ENCODE data around the gene STOML2. TPM values are rescaled to one million over a fixed set of nuclear protein-coding genes. Genes with fewer than 3 reads are reported as not detected.

Gene STOML2
- total and polyA plus RNA-seq, 7 donors = 98.6 to 228 (median 138) TPM

Other genes starting within 250 kb of the STOML2 start
- gene PHF24, start 144.8 kb downstream of the STOML2 start, total RNA-seq = under 1 TPM in 2 of 4 donors, not detected in 2; 0.04 to 0.11 TPM
- under 1 TPM in 2 of 3 donors, not detected in 1; 0.03 to 0.04 TPM for gene PHF24, start 144.8 kb downstream of the STOML2 start, polyA plus RNA-seq
- 100 to 1,000 TPM in 2 of 4 donors, 10 to 100 TPM in 2; 74.4 to 260 (median 152) TPM for gene DNAJB5, start 113.4 kb downstream of the STOML2 start, total RNA-seq
- gene DNAJB5, start 113.4 kb downstream of the STOML2 start, polyA plus RNA-seq = 100 to 1,000 TPM in 2 of 3 donors, 10 to 100 TPM in 1; 44.2 to 148 (median 145) TPM
- 100 to 1,000 TPM; 362 to 491 (median 403) TPM for gene VCP, start 30.5 kb downstream of the STOML2 start, total RNA-seq
- gene VCP, start 30.5 kb downstream of the STOML2 start, polyA plus RNA-seq = 100 to 1,000 TPM; 237 to 412 (median 384) TPM
- gene FANCG, start 23.2 kb downstream of the STOML2 start, total RNA-seq = 1 to 10 TPM; 2.9 to 6.0 (median 3.7) TPM
- gene FANCG, start 23.2 kb downstream of the STOML2 start, polyA plus RNA-seq = 1 to 10 TPM; 1.6 to 4.5 (median 4.2) TPM
- gene PIGO, start 6.5 kb downstream of the STOML2 start, total RNA-seq = 10 to 100 TPM in 1 of 4 donors, 1 to 10 TPM in 3; 6.8 to 11.3 (median 8.6) TPM
- gene PIGO, start 6.5 kb downstream of the STOML2 start, polyA plus RNA-seq = 10 to 100 TPM in 1 of 3 donors, 1 to 10 TPM in 2; 6.2 to 11.6 (median 8.1) TPM
- gene ATOSB, start 12.7 kb upstream of the STOML2 start, total RNA-seq = 10 to 100 TPM in 3 of 4 donors, 1 to 10 TPM in 1; 10.0 to 17.1 (median 15.1) TPM
- 10 to 100 TPM in 2 of 3 donors, 1 to 10 TPM in 1; 9.1 to 27.6 (median 17.0) TPM for gene ATOSB, start 12.7 kb upstream of the STOML2 start, polyA plus RNA-seq
- gene UNC13B, start 58.9 kb upstream of the STOML2 start, total RNA-seq = 10 to 100 TPM; 10.5 to 12.9 (median 11.5) TPM
- 1 to 10 TPM; 7.0 to 8.1 (median 7.8) TPM for gene UNC13B, start 58.9 kb upstream of the STOML2 start, polyA plus RNA-seq